Neural cell (in vitro differentiated cells): ENCODE measurements around the gene LRMDA.

Experiments used
- CTCF ChIP-seq: fragments of 450-650 bp; IDR thresholded peaks from 2 replicates; pipeline ENCODE4 v1.5.1; 2014; ENCODE audit warnings: antibody characterized with exemption, mild to moderate bottlenecking, moderate library complexity; ENCODE audit not compliant: poor library complexity, severe bottlenecking
- EP300 ChIP-seq: fragments of 450-650 bp; conservative IDR thresholded peaks from 2 replicates; pipeline ENCODE4 v1.6.1; 2014; ENCODE audit warnings: antibody characterized with exemption, mild to moderate bottlenecking, moderate library complexity; ENCODE audit not compliant: poor library complexity, severe bottlenecking
- MXI1 ChIP-seq: fragments of 450-650 bp; conservative IDR thresholded peaks from 2 replicates; pipeline ENCODE4 v1.6.1; 2014; ENCODE audit warnings: antibody characterized with exemption, mild to moderate bottlenecking; ENCODE audit not compliant: poor library complexity, severe bottlenecking
- SMC3 ChIP-seq: fragments of 450-650 bp; conservative IDR thresholded peaks from 2 replicates; pipeline ENCODE4 v1.6.1; 2014; ENCODE audit warnings: antibody characterized with exemption, mild to moderate bottlenecking, moderate library complexity; ENCODE audit not compliant: poor library complexity
- TAF1 ChIP-seq: IDR thresholded peaks from 2 replicates; pipeline ENCODE4 v1.6.1; 2012; ENCODE audit warnings: low read depth
- TF ChIP-seq, protein P1 (sequence below): IDR thresholded peaks from 2 replicates; pipeline ENCODE4 v1.6.1; 2012; ENCODE audit warnings: borderline replicate concordance

- no peak for TF ChIP-seq MXI1
- no peak for TF ChIP-seq TAF1
- no peak for TF ChIP-seq SMC3
- no peak for TF ChIP-seq CTCF
- no peak for TF ChIP-seq EP300
- TF ChIP-seq, protein P1, sequence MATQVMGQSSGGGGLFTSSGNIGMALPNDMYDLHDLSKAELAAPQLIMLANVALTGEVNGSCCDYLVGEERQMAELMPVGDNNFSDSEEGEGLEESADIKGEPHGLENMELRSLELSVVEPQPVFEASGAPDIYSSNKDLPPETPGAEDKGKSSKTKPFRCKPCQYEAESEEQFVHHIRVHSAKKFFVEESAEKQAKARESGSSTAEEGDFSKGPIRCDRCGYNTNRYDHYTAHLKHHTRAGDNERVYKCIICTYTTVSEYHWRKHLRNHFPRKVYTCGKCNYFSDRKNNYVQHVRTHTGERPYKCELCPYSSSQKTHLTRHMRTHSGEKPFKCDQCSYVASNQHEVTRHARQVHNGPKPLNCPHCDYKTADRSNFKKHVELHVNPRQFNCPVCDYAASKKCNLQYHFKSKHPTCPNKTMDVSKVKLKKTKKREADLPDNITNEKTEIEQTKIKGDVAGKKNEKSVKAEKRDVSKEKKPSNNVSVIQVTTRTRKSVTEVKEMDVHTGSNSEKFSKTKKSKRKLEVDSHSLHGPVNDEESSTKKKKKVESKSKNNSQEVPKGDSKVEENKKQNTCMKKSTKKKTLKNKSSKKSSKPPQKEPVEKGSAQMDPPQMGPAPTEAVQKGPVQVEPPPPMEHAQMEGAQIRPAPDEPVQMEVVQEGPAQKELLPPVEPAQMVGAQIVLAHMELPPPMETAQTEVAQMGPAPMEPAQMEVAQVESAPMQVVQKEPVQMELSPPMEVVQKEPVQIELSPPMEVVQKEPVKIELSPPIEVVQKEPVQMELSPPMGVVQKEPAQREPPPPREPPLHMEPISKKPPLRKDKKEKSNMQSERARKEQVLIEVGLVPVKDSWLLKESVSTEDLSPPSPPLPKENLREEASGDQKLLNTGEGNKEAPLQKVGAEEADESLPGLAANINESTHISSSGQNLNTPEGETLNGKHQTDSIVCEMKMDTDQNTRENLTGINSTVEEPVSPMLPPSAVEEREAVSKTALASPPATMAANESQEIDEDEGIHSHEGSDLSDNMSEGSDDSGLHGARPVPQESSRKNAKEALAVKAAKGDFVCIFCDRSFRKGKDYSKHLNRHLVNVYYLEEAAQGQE = no peak
Observed at GRCh38 chr10:76082956-76083355, 651.5 kb downstream of the LRMDA start.
